Measurements from ENCODE around the gene P4HTM. TPM values are rescaled to one million over a fixed set of nuclear protein-coding genes. Genes with fewer than 3 reads are reported as not detected.
A peak's percentile ranks its signal among the peaks of the same experiment; 100 is the strongest.

The P4HTM gene
- total RNA-seq, 2 experiments from 2014 or later: 24.8 to 25.0 TPM

DNA sequence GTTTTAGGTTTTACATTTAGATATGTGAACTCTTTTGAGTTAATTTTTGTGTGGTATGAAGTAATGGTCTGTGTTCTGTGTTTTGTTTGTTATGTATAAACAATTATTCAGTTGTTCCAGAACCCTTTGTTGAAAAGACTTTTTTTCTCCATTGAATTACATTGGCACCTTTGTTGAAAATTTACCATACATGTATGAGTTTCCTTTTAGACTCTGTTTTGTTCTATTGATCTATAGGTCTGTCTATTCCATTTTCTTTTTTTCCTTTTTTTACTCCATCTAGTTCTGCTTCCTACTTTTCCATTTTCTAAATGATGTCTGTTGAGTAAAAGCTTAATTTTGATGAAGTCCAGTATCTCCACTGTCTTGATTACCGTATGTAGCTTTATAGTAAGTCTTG lies 40.0 kb upstream of the P4HTM start:
- ATAC-seq (no peak), DNase-seq (no peak)
- TF ChIP-seq, protein P1, sequence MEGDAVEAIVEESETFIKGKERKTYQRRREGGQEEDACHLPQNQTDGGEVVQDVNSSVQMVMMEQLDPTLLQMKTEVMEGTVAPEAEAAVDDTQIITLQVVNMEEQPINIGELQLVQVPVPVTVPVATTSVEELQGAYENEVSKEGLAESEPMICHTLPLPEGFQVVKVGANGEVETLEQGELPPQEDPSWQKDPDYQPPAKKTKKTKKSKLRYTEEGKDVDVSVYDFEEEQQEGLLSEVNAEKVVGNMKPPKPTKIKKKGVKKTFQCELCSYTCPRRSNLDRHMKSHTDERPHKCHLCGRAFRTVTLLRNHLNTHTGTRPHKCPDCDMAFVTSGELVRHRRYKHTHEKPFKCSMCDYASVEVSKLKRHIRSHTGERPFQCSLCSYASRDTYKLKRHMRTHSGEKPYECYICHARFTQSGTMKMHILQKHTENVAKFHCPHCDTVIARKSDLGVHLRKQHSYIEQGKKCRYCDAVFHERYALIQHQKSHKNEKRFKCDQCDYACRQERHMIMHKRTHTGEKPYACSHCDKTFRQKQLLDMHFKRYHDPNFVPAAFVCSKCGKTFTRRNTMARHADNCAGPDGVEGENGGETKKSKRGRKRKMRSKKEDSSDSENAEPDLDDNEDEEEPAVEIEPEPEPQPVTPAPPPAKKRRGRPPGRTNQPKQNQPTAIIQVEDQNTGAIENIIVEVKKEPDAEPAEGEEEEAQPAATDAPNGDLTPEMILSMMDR (IDR thresholded peaks at IDR 0.05): no peak
- peaks cover 33% of the 10 kb centered on the region for H3K4me1 Mint-ChIP-seq (ENCODE audit: low read depth)
- peaks cover 13% of the 10 kb centered on the region for H3K36me3 Mint-ChIP-seq (ENCODE audit: low read depth)
- H3K4me3 Mint-ChIP-seq: no peak overlapping the region
- no peaks in the 10 kb centered on the region for H3K9me3 Mint-ChIP-seq
- intact Hi-C loops (cut with micrococcal nuclease): no loop called here
- ChIA-PET POLR2A (interaction anchor here (0.6 kb wide), 1 partner anchor 246 kb away, joined by 4 read pairs; no protein-coding TSS in a partner anchor), CTCF (interaction anchor here (1.3 kb wide), 1 partner anchor 15 kb away, joined by 3 read pairs; no protein-coding TSS in a partner anchor)
- H3K27me3 Mint-ChIP-seq: no peaks in the 10 kb centered on the region
- H3K27ac Mint-ChIP-seq: peak overlapping the region; percentile 34

DNA sequence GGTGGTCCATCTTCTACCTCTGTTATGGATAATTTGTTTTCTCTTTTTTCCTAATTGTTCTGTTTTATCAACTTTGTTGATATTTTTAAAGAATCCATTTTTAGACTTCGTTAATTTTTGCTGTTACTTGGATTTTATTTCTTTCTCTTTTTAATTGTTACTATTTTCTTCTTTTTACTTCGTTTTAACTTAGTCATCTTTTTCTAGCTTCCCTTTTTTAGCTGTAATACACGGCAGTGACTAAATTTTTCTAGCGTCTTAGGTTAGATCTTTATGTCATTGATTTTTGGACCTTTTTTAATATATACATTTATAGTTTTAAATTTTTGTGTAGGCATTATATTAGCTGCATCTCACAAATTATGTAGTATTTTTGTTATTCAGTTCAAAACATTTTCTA lies 38.3 kb upstream of the P4HTM start:
- Mint-ChIP-seq H3K27ac (no peak overlapping the region), H3K4me3 (no peak overlapping the region), H3K4me1 (ENCODE audit: low read depth) (peaks cover 17% of the 10 kb centered on the region), H3K9me3 (no peaks in the 10 kb centered on the region), H3K36me3 (ENCODE audit: low read depth) (peaks cover 16% of the 10 kb centered on the region), H3K27me3 (no peaks in the 10 kb centered on the region)
- CTCF ChIA-PET: interaction anchor here (0.6 to 2.1 kb wide), 16 partner anchors 9 to 375 kb away, joined by 3 to 11 read pairs (median 3); partner anchors contain the start of genes IP6K2 and WDR6
- intact Hi-C loops (cut with micrococcal nuclease): no loop called here
- ATAC-seq: no peak
- POLR2A ChIA-PET: interaction anchor here (0.6 kb wide), 1 partner anchor 284 kb away, joined by 3 read pairs; no protein-coding TSS in a partner anchor
- DNase-seq: no peak
- TF ChIP-seq, protein P1 (IDR thresholded peaks at IDR 0.05): no peak

- no peaks in the 10 kb centered on the region for H3K27me3 Mint-ChIP-seq
- ATAC-seq (peak; percentile 49), DNase-seq (peak; percentile 69)
- POLR2A ChIA-PET: no interaction called here
- TF ChIP-seq, protein P1 (IDR thresholded peaks at IDR 0.05): peak; percentile 56
- no peaks in the 10 kb centered on the region for H3K9me3 Mint-ChIP-seq
- H3K36me3 Mint-ChIP-seq (ENCODE audit: low read depth): peaks cover 23% of the 10 kb centered on the region
- CTCF ChIA-PET: interaction anchor here (0.6 to 2.1 kb wide), 13 partner anchors 10 to 246 kb away, joined by 3 to 11 read pairs (median 3); partner anchors contain the start of genes IP6K2 and WDR6
- no peak overlapping the region for H3K4me3 Mint-ChIP-seq
- intact Hi-C loops (cut with micrococcal nuclease): no loop called here
- peaks cover 17% of the 10 kb centered on the region for H3K4me1 Mint-ChIP-seq (ENCODE audit: low read depth)
- H3K27ac Mint-ChIP-seq: peak overlapping the region; percentile 19
Observed at GRCh38 chr3:48952510-48953118, 37.4 kb upstream of the P4HTM start.

DNA sequence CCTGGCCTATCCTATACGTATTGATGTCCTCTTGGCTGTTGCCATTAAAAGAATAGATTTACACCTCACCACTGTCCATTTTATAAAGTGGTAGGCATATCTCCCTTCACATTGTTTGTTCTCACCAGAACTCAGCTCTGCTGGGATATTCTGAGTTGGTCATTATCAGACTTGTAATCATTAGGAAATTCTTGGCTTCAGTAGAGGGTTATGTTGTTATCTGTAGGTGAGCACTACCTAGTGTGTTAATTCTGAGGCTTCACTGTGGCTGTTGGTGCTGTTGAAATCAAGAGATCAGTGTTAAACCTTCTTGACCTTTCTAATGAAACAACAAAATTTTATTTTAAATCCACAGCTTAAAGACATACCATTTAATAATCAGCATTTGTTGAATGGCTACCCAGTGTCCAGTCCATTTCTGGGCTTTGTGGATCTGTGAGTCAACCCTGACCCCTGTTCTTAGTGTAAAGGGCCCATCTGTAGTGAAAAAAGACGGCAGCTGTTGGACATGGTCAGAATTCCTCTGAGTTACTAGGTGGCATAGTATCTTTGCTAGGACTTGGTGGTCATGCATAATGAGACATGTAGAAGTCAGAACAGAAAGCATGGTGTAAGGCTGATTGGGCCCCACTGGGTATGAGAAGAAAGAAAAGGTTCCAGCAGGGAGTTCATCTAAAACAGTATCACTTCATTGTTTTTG lies 32.9 kb upstream of the P4HTM start:
- ChIA-PET POLR2A (no interaction called here), CTCF (no interaction called here)
- H3K9me3 Mint-ChIP-seq: no peaks in the 10 kb centered on the region
- H3K27ac Mint-ChIP-seq: no peak overlapping the region
- DNase-seq: no peak
- peaks cover 19% of the 10 kb centered on the region for H3K36me3 Mint-ChIP-seq (ENCODE audit: low read depth)
- TF ChIP-seq, protein P1 (IDR thresholded peaks at IDR 0.05): no peak
- no peaks in the 10 kb centered on the region for H3K27me3 Mint-ChIP-seq
- intact Hi-C loops (cut with micrococcal nuclease): no loop called here
- no peak for ATAC-seq
- peaks cover 5% of the 10 kb centered on the region for H3K4me1 Mint-ChIP-seq (ENCODE audit: low read depth)
- H3K4me3 Mint-ChIP-seq: no peak overlapping the region
